HG02623 (cell line): Measurements from ENCODE around the gene MEIS1.

Source experiments
- ATAC-seq: cut with Tn5 transposase; IDR thresholded peaks from one replicate; pipeline ENCODE4 v1.9.1; 2021; ENCODE audit warnings: moderate library complexity; ENCODE audit not compliant: unreplicated experiment

Gene MEIS1

GRCh38 chr2:66431274-66431642 lies 3.7 kb upstream of the MEIS1 start:
- ATAC-seq = no peak

GRCh38 chr2:66431846-66432587 lies 2.9 kb upstream of the MEIS1 start:
- no peak for ATAC-seq

GRCh38 chr2:66432801-66433694 lies 1.9 kb upstream of the MEIS1 start:
- no peak for ATAC-seq

- ATAC-seq = no peak
Observed at GRCh38 chr2:66433695-66433944, 1.3 kb upstream of the MEIS1 start.

DNA sequence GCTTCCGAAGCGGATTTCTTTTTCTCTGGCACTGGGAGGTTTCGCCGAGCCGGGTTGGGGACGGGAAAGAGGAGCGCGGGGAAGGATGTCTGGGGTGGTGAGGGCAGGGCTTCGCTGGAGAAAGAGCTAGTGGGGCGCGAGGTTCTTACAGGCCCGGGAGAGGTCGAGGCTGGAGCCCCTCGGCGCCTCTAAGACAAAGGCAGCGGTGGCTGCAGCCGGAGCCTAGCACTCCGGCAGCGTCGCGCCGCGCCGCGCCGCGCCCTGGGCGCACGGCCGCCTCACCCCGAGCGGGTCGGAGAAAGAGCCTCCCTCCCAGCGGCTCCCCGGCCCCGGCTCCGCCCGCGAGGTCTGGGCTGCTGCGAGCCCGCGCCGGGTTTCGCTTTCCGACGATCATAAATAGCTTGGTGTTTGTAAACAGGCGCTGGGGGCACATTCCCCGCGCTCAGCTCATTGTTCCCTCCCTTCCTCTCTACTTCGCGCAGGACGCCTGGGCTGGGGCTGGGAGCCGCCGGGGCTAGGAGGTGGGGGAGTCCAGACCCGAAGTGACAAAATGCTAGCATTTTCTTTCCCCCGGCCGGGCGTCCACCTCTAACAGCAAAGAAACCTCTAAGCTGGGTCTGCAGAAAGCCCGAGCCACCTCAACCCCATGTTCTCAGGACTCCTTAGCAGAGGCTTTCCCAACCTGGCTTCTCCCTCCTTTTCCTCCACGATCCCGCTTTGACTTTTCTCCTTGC lies 813 bp upstream of the MEIS1 start:
- no peak for ATAC-seq

DNA sequence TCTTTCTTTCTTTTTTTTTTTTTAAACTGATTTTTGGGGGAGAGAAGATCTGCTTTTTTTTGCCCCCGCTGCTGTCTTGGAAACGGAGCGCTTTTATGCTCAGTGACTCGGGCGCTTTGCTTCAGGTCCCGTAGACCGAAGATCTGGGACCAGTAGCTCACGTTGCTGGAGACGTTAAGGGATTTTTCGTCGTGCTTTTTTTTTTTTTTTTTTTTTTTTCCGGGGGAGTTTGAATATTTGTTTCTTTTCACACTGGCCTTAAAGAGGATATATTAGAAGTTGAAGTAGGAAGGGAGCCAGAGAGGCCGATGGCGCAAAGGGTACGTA lies 587 bp downstream of the MEIS1 start:
- no peak for ATAC-seq

GRCh38 chr2:66435963-66436362 lies 1.0 kb downstream of the MEIS1 start:
- no peak for ATAC-seq

DNA sequence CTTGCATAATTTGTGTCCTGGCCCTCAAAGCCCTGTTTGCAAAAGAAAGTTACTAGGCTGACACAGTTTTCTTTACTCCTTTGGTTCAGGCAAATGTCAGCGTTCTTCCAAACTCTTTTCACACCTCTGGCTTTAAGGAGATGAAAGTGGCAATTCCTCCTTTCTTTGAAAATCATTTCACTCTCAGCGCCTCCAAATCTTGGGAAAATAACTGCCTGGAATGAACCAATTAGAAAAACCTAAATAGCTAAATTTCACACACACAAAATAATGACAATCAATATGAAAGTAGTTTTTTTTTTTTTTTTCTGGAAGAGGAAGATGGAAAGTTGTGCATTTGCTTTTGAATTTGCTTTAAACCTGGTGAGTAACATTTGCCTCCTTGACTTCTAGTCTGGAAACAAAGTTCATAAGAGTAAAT lies 1.7 kb downstream of the MEIS1 start:
- no peak for ATAC-seq

- ATAC-seq = no peak
Observed at GRCh38 chr2:66437109-66437690, 2.3 kb downstream of the MEIS1 start.

DNA sequence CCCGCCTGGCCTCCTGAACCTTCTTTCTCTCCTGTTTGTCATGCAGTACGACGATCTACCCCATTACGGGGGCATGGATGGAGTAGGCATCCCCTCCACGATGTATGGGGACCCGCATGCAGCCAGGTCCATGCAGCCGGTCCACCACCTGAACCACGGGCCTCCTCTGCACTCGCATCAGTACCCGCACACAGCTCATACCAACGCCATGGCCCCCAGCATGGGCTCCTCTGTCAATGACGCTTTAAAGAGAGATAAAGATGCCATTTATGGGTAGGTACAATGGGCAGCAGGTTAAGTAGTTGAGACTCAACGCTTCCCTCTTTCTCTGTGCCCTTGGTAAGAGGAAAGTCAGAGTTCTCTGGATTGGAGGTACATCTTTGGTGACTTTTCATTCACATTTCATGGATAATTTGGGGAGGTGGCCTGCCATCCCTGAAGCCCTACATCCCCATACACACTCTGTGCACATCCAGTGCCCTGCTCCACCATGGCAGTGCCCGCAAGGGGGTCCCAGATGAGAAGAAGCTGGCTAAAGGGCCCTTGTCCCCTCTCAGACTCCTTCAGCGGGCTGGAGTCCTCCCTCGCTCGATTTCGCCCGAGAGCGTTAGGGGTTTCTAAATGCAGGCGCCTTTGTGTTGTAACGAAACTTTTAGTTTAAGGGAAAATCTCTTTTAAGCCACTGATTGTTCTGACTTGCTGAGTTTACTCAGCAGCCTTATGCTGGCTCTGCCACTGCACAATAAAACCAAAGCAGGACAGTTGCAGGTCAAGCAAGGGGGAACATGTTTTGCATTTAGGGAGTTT lies 3.0 kb downstream of the MEIS1 start:
- ATAC-seq = no peak

GRCh38 chr2:66438498-66438833 lies 3.5 kb downstream of the MEIS1 start:
- no peak for ATAC-seq

DNA sequence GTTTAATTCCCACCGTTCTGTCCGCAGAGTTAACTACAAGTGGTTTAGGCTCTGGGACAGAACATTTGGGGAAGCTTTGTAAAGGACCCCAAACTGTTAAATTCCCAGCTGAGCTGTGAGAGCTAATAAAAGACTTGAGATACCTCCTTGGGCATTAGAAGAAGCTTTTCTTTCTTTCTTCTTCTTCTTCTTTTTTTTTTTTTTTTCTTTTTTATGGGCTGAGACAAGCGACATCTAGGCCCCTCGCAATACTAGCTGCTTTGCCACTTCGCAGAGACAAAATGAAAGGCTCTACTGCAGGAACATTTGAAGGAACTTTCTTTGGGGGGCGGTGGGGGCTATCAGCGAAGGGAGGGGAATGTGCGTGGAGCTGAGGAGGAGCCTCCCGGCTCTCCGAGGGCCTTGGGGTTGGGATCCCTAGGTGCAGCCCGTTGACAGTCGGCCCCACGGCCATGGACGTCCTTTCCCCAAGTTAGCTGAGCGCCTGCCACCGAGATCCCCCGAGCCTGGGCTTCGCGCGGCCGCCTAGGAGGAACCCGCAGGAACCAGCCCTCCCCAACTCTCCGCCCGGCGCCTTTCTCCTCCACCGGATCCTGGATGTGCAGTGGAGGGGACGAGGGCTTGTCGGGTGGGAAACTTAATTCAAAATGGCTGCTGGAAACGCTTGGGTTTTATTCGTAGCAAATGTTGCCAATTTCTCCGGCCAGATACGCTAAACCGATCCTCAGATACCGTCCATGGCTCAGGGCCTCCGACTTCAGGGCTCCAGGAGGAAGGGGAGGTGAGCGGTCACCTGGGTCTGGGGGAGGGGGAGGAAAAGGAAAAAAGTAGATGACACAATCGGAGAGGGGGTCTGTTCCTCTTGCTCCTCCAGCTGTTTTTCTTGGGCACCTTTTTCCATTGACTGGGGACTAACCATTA lies 4.2 kb downstream of the MEIS1 start:
- no peak for ATAC-seq

DNA sequence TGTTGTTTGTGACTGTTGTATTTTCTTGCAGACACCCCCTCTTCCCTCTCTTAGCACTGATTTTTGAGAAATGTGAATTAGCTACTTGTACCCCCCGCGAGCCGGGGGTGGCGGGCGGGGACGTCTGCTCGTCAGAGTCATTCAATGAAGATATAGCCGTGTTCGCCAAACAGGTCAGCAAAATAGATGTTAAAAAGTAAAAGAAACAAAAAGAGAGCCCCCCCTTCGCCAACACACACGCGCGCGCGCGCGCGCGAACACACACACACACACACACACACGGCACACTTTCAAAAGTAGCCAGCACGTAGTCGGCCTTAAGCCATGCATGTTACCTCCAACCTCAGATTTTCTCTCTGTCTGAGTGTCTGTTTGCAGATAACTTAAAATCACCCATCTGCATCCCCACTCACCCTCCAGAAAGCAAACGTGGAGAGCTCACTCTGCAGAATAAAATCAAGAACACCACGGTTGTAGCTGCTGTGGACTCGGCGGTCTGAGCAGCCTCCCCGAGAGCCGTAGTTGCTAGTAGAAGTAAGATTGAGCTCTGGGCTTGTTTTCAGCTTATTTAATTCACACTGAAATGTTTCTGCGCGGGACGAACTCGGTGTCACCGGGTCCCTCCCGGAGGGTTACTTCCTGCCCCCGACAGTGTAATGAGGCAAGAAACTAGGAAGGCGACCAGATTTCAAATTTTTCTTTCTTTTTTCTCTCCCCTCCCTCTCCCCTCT lies 5.1 kb downstream of the MEIS1 start:
- no peak for ATAC-seq

- no peak for ATAC-seq
Observed at GRCh38 chr2:66440708-66441497, 6.0 kb downstream of the MEIS1 start.

DNA sequence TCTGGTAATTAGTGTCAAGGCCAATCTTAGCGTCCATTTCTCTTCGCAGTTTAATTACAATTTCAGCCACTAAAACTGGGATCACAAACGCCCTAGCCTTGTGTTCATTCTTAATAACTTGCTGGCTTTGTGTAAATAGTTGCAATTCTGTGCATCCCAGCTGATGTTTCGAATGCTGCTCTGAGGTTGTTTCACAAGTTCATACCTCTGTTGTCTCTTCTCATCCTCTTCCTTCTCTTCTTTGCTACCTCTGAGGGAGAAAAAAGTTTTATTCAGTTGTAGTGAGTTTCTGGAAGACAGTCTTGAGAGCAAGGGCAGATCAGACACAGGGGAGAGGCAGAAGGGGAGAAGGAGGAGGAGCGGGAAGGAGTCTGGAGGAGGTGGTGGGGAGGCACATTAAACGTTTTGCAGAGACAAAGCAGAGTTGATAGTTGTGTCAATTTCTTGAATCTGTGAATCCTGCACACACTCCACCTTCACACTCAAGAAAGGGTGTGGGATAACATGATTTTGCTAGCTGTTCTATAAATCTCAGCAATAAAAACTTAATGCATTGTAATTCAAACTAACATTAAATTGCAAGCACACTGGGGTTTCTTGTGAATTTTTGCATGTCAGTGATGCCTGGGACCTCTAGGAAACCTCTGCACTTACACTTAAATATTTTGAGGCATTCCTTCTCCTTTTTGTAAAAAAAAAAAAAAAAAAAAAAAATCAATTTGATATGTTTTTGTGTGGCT lies 6.8 kb downstream of the MEIS1 start:
- ATAC-seq = no peak

- no peak for ATAC-seq
Observed at GRCh38 chr2:66442516-66443185, 7.7 kb downstream of the MEIS1 start.
